ENCODE measurements around the gene ACTR2.
A peak's percentile ranks its signal among the peaks of the same experiment; 100 is the strongest.
"Not testable (repeated sequence)": the region's sequence is repeated elsewhere in the genome, so short reads cannot be mapped to it uniquely, and the experiment has no call there.

Gene ACTR2

GRCh38 chr2:65227456-65228262, at the start of gene ACTR2:
ACTR2 (plus strand) TSS chr2:65227831; CDS start chr2:65227910, 79 bp downstream.
- Histone ChIP-seq H3K27me3 (ENCODE audit: insufficient read depth, low read depth) (no peaks in the 10 kb centered on the region), H4K20me1 (ENCODE audit: insufficient read depth) (0 out of 2 replicates have a peak, but pooled peaks cover 5% of the 10 kb centered on the region), H3K27ac (peak within 1 kb of the TSS; percentile 87), H3K4me2 (peak within 1 kb of the TSS; percentile 94), H3K4me3 (IDR thresholded peaks at IDR 0.05; ENCODE audit: insufficient read depth, low read depth, low read length) (peak within 1 kb of the TSS; percentile 93), H2AFZ (ENCODE audit: low read depth) (peak within 1 kb of the TSS; percentile 82), H3K4me1 (ENCODE audit: low read depth, poor library complexity, severe bottlenecking) (peaks cover 46% of the 10 kb centered on the region), H3K79me2 (ENCODE audit: insufficient read depth, low read depth) (peaks cover 75% of the 10 kb centered on the region), H3K36me3 (ENCODE audit: insufficient read depth) (no peaks in the 10 kb centered on the region), H3K9ac (peak within 1 kb of the TSS; percentile 82)
- no peak for TF ChIP-seq CTCF (conservative IDR thresholded peaks at IDR 0.05; ENCODE audit: low read depth, low read length)

DNA sequence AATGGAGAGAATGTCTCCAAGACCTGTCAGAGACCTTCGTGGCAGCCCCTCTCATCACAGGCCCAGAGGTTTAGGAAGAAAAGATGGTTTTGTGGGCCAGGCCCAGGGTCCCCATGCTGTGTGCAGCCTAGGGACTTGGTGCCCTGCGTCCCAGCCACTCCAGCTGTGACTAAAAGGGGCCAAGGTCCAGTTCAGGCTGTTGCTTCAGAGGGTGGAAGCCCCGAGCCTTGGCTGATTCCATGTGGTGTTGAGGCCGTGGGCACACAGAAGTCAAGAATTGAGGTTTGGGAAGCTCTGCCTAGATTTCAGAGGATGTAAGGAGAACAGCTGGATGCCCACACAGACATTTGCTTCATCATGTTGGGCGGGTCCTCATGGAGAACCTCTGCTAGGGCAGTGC, 45.1 kb upstream of the ACTR2 start:
- H3K36me3 ChIP-seq (ENCODE audit: insufficient read depth) = no peaks in the 10 kb centered on the region
- H3K79me2 ChIP-seq (ENCODE audit: insufficient read depth, low read depth) = no peaks in the 10 kb centered on the region
- H3K27ac ChIP-seq = no peak overlapping the region
- H3K4me1 ChIP-seq (ENCODE audit: low read depth, poor library complexity, severe bottlenecking) = peaks cover 9% of the 10 kb centered on the region
- H2AFZ ChIP-seq (ENCODE audit: low read depth) = no peak overlapping the region
- H3K9ac ChIP-seq = no peak overlapping the region
- H3K4me3 ChIP-seq (IDR thresholded peaks at IDR 0.05; ENCODE audit: insufficient read depth, low read depth, low read length) = no peak overlapping the region
- no peak overlapping the region for H3K4me2 ChIP-seq
- no peaks in the 10 kb centered on the region for H3K27me3 ChIP-seq (ENCODE audit: insufficient read depth, low read depth)
- no peak for TF ChIP-seq CTCF (conservative IDR thresholded peaks at IDR 0.05; ENCODE audit: low read depth, low read length)
- H4K20me1 ChIP-seq (ENCODE audit: insufficient read depth) = no peaks in the 10 kb centered on the region

- not testable (repeated sequence) for H3K27ac ChIP-seq; H3K9ac ChIP-seq; H3K27me3 ChIP-seq (ENCODE audit: insufficient read depth, low read depth); H4K20me1 ChIP-seq (ENCODE audit: insufficient read depth); H3K79me2 ChIP-seq (ENCODE audit: insufficient read depth, low read depth); H3K4me1 ChIP-seq (ENCODE audit: low read depth, poor library complexity, severe bottlenecking); H3K36me3 ChIP-seq (ENCODE audit: insufficient read depth); H3K4me2 ChIP-seq; H2AFZ ChIP-seq (ENCODE audit: low read depth); H3K4me3 ChIP-seq (IDR thresholded peaks at IDR 0.05; ENCODE audit: insufficient read depth, low read depth, low read length)
These were observed 44.2 kb upstream of the ACTR2 start for GRCh38 chr2:65183406-65183805.

- H3K36me3 ChIP-seq (ENCODE audit: insufficient read depth) = no peaks in the 10 kb centered on the region
These were observed 42.6 kb upstream of the ACTR2 start for GRCh38 chr2:65185012-65185411.

More at GRCh38 chr2:65185012-65185411, 42.6 kb upstream of the ACTR2 start:
- H3K9ac ChIP-seq = no peak overlapping the region
- no peak overlapping the region for H2AFZ ChIP-seq (ENCODE audit: low read depth)
- no peaks in the 10 kb centered on the region for H3K79me2 ChIP-seq (ENCODE audit: insufficient read depth, low read depth)
- H4K20me1 ChIP-seq (ENCODE audit: insufficient read depth) = no peaks in the 10 kb centered on the region
- H3K27me3 ChIP-seq (ENCODE audit: insufficient read depth, low read depth) = no peaks in the 10 kb centered on the region
- H3K4me3 ChIP-seq (IDR thresholded peaks at IDR 0.05; ENCODE audit: insufficient read depth, low read depth, low read length) = no peak overlapping the region
- no peak overlapping the region for H3K27ac ChIP-seq
- peaks cover 5% of the 10 kb centered on the region for H3K4me1 ChIP-seq (ENCODE audit: low read depth, poor library complexity, severe bottlenecking)
- no peak overlapping the region for H3K4me2 ChIP-seq
- no peak for TF ChIP-seq CTCF (conservative IDR thresholded peaks at IDR 0.05; ENCODE audit: low read depth, low read length)
